NCI-H345 (cell line): ENCODE data around the gene TMEM248.
A peak's percentile ranks its signal among the peaks of the same experiment; 100 is the strongest.
"Not testable (repeated sequence)": the region's sequence is repeated elsewhere in the genome, so short reads cannot be mapped to it uniquely, and the experiment has no call there.

Experiments used
- DNase-seq: peaks from one replicate; lab custom pipeline; 2025; lab: John Stamatoyannopoulos, UW

Gene TMEM248

GRCh38 chr7:66950311-66950710 is 29.3 kb downstream of the TMEM248 start:
- DNase-seq, result no peak

DNA sequence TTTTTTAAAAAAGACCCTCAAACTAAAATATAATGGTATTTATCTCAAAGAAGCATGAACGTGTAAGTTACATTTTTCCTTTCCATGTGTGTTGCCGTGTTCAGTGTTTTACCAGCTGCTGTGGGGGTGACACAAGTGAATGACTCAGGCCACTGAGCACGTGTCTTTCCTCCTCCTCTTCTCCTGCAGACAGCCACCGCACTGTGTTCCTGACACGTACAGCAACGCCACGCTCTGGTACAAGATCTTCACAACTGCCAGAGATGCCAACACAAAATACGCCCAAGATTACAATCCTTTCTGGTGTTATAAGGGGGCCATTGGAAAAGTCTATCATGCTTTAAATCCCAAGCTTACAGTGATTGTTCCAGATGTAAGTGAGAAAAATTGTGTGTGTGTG is 29.7 kb downstream of the TMEM248 start:
- no peak for DNase-seq

DNA sequence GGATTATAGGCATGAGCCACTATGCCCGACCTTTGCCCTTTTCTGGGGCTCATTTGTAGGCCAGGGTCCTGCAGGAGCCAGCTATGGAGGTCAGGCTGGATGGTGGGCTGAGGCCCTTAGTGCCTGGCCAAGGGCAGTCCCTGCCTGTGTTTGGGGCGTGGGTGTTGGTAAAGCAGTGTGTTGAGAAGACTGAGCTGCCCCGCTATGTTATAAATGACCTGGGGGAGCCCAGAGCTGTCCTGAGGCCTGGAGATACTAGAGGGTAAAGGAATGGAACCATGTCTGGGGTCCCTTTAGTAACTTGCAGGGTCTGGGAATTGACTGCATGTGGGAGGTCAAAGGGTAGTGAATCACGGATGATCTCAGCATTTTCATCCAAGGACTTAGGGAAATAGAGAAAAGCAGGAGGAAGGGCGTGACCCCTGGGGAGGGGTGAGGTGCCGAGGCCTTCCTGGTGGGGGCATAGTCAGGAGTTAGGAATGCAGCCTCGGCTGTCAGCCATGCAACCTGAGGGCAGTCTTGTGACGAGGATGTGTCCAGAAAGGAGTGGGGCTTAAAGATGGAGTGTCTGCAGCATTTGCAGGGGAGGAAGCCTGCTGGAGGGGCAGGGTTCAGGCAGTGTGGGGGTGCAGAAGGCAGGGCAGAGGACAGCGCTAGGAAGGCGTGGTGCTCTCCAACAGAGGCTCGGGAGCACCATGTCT is 31.5 kb downstream of the TMEM248 start:
- DNase-seq, result no peak

GRCh38 chr7:66953044-66953427 is 32.0 kb downstream of the TMEM248 start:
- DNase-seq, result no peak

- DNase-seq, result no peak
Observed at GRCh38 chr7:66957595-66958290, 36.7 kb downstream of the TMEM248 start.

DNA sequence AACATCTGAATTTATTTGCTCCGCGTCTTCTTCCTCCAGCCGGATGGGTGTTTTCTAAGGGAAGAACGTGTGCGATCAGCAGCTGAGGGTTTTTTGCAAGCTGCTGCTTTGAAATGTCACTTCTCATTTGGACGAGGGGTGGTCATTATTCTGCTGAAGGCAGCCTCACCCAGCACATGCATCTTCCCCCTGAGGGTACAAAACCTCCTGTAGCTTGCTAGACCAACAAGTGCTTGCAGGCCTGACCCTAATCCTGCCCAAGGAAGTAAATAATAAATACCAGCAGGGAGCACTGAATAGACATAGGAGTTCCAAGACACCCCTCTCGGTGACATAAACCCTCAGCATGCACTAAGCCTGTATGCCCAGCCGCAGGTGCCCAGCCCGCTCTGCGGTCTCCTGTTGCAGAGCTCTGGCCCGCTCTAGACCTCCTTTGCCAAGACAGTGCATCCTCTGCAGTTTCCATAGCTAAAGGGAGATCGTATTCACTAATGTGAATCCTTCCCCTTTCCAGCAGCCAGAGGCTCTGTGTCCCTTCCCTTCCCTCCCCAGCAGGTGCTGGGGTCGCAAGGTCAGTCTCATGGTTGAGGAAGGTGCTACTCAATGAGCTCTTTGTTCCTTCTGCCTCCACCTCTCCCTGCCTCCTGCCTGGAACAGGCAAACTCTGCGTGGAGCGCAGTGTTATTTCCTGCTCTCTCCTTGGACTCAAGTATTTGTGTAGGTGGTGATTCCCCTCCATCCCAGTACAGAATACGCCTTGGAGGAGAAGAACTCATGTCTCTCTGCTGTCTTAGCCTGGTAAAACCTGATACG is 37.7 kb downstream of the TMEM248 start:
- DNase-seq, result no peak

GRCh38 chr7:66960192-66960591 is 39.2 kb downstream of the TMEM248 start:
- DNase-seq, result no peak

GRCh38 chr7:66961096-66961495 is 40.1 kb downstream of the TMEM248 start:
- DNase-seq, result no peak

GRCh38 chr7:66964411-66964810 is 43.4 kb downstream of the TMEM248 start:
- DNase-seq, result no peak

GRCh38 chr7:66967029-66967428 is 46.0 kb downstream of the TMEM248 start:
- DNase-seq, result no peak

DNA sequence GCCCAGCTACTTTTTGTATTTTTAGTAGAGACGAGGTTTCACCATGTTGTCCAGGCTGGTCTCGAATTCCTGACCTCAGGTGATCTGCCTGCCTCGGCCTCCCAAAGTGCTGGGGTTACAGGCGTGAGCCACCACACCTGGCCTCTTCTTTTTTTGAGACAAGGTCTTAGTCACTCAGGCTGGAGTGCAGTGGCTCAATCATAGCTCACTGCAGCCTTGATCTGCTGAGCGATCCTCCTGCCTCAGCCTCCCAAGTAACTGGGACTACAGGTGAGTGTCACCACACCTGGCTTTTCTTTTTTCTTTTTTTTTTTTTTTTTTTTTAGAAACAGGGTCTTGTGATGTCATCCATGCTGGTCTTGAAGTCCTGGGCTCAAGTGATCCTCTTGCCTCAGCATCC is 48.0 kb downstream of the TMEM248 start:
- DNase-seq, result not testable (repeated sequence)

DNA sequence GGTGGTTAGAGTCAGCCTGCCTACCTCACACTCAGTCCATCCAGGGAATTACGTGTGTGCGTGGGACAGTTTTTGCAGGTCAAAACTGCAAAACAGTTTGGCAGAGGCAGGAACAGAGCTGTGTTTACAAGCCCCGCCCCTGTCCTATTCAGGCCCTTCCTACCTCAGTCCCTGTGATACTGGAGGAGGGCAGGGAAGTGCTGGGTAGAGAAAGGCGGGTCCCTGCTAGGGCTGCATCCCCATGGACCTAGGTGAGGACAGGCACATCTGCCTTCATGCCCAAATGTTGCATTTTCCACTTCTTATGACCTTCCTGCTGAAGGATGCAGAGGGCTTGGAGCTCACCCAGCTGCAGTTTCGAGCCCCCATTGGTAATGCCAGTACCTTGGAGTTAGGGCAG is 49.3 kb downstream of the TMEM248 start:
- DNase-seq, result no peak

- DNase-seq, result peak; percentile 0
Observed at GRCh38 chr7:66974986-66975590, 54.1 kb downstream of the TMEM248 start.

GRCh38 chr7:66978312-66978711 is 57.3 kb downstream of the TMEM248 start:
- not testable (repeated sequence) for DNase-seq

GRCh38 chr7:66979013-66979412 is 58.0 kb downstream of the TMEM248 start:
- DNase-seq, result not testable (repeated sequence)

GRCh38 chr7:66980336-66980735 is 59.3 kb downstream of the TMEM248 start:
- DNase-seq, result not testable (repeated sequence)

GRCh38 chr7:66989552-66989951 is 68.5 kb downstream of the TMEM248 start:
- not testable (repeated sequence) for DNase-seq

GRCh38 chr7:66994051-66994450 is 73.0 kb downstream of the TMEM248 start:
- DNase-seq, result not testable (repeated sequence)

- peak; percentile 24 for DNase-seq
Observed at GRCh38 chr7:66994691-66995049, 73.6 kb downstream of the TMEM248 start.

DNA sequence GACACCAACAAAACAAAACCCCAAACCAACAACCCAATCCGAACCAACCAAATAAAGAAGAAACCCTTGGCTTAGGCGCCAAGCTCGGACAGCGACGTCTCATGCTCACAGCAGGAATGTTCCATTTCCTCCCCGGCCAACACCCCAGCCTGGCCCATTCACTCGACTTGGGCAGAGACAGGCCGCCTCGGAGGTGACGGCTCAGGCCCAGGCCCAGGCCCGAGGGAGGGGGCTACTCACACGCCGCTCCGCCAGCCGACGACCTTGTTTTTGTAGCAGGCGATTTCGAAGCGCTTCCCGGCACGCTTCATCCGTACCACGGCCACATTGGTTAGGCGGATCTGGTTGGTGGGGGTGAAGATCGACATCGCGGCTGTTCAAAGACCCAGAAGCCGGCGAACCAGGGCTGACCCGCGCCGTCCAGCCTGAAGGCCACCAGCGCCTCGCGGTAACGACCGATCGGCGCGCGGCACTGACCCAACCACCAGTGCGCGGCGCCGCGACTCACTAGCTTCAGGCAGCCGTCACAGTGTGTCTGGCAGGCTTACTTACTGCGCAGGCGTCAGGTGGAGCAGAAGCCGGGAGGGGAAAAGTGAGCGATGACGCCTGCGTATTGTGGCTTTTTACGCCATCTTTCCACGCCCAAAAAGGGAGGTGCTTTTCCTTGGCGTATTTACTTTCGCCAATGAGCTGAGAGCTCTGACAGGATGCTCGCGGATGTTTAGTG is 74.2 kb downstream of the TMEM248 start, which contains the start of gene SBDS:
SBDS (minus strand) TSS at position 537 of the 727 bp plus-strand sequence; CDS start at position 368, 169 bp downstream.
- DNase-seq, result peak; percentile 98

DNA sequence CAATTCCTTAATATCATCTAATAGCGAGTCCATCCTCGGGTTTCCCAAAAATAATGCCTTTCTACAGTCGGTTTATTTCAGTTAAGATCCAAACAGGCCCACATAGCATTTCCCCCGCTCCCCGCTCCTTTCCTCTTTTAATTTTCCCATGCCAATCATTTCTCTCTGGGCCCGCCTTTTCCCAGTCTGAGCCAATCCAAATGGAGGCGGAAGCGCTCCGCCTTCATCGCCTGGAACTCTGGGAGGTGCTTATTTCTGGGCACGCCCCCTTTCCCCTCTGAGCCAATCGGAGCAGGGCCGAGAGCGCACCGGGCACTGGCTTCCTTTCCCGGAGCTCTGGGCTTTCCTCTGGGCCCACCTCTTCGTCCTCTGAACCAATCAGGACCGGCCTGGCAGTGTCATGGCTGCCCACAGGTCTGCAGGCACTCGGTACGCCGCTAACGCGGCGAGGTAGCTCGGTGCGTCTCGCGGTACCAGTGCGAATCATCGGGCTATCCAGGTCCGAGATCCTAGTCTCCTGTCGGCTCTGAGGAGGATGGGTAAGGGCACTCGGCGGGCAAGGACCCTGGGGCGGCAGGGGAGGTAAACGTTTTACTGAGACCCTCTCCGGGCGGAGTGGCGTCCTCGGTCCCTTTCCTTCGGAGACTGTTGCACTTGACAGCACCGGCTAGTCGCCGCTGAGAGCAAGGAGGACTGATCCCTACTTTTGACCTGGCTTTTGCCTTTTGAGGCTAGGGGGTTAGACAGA is 75.6 kb downstream of the TMEM248 start, which contains the start of gene TYW1:
TYW1 (plus strand) TSS at position 390 of the 748 bp plus-strand sequence; CDS start at position 536, 146 bp downstream.
- DNase-seq, result peak; percentile 98
